Measurements from ENCODE around the gene HIVEP1. TPM values are rescaled to one million over a fixed set of nuclear protein-coding genes. Genes with fewer than 3 reads are reported as not detected.

HIVEP1 gene
- total RNA-seq, 1 donor = 21.8 TPM

GRCh38 chr6:12049165-12049564 lies 37.1 kb downstream of the HIVEP1 start:
- TF ChIP-seq, protein P1, sequence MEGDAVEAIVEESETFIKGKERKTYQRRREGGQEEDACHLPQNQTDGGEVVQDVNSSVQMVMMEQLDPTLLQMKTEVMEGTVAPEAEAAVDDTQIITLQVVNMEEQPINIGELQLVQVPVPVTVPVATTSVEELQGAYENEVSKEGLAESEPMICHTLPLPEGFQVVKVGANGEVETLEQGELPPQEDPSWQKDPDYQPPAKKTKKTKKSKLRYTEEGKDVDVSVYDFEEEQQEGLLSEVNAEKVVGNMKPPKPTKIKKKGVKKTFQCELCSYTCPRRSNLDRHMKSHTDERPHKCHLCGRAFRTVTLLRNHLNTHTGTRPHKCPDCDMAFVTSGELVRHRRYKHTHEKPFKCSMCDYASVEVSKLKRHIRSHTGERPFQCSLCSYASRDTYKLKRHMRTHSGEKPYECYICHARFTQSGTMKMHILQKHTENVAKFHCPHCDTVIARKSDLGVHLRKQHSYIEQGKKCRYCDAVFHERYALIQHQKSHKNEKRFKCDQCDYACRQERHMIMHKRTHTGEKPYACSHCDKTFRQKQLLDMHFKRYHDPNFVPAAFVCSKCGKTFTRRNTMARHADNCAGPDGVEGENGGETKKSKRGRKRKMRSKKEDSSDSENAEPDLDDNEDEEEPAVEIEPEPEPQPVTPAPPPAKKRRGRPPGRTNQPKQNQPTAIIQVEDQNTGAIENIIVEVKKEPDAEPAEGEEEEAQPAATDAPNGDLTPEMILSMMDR (IDR thresholded peaks at IDR 0.05; ENCODE audit: insufficient read depth, low read length) = no peak
- H3K4me3 ChIP-seq (ENCODE audit: low read depth, low read length) = no peak overlapping the region
- DNase-seq (ENCODE audit: low read depth) = no peak

DNA sequence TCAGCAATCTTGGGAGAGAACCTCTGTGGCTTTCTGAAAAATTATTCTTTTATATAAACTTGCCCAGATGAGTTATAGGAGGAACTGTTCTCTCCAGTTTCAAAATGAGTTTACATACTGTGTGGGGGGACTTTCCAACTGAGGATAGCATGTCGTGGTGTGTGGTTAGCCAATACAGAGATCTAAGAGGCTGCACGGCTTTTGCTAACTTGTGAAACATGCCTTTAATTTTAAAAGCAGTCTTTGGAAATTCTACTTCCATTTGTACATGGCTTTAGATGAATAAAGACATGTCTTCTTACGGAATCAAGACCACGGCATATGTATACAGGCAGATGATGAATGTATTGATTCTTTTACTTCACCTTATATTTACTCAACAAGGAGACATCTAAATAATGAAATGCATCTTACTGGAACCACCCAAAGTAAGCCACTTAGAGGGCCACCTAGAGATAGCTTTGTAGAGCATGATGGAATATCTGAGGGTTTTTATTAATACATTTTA lies 39.8 kb downstream of the HIVEP1 start:
- no peak overlapping the region for H3K4me3 ChIP-seq (ENCODE audit: low read depth, low read length)
- TF ChIP-seq, protein P1 (IDR thresholded peaks at IDR 0.05; ENCODE audit: insufficient read depth, low read length) = no peak
- DNase-seq (ENCODE audit: low read depth) = no peak

DNA sequence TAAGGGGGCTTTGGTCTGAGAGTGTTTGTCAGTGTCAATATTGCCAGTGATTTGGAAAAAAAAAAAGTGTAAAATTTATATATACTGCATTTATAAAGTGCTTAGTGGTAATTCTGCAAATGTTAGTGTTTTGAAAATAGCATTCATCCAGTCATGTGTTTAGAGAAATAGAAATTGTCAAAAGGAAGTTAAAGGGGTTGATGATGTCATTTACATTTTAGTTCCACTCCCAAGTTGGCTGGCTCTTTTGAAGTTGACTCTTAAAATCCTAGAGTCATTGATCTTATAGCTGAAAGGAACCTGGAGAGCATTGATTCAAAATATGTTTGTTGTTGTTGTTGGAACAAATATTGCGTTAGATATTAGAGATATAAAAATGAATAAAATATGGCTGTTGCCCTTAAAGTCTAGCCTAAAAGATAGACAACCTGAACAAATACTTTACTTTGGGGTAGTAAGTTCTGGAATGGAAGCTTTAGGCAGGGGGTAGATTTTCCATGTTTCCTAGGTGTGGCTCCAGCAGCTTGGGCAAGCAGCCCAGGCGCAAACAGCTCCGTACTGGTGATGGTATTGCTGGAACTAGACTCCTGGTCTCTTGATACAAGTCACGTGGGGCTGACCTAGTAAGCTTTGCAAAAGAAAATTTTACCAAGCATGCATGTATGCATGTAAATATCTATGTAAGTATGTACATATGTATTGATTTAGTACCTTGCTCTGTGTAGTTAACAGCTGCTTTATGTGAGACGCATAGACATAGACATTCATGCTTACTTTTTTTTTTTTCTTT lies 46.3 kb downstream of the HIVEP1 start:
- TF ChIP-seq, protein P1 (IDR thresholded peaks at IDR 0.05; ENCODE audit: insufficient read depth, low read length) = no peak
- no peak overlapping the region for H3K4me3 ChIP-seq (ENCODE audit: low read depth, low read length)
- DNase-seq (ENCODE audit: low read depth) = peak; percentile 61

DNA sequence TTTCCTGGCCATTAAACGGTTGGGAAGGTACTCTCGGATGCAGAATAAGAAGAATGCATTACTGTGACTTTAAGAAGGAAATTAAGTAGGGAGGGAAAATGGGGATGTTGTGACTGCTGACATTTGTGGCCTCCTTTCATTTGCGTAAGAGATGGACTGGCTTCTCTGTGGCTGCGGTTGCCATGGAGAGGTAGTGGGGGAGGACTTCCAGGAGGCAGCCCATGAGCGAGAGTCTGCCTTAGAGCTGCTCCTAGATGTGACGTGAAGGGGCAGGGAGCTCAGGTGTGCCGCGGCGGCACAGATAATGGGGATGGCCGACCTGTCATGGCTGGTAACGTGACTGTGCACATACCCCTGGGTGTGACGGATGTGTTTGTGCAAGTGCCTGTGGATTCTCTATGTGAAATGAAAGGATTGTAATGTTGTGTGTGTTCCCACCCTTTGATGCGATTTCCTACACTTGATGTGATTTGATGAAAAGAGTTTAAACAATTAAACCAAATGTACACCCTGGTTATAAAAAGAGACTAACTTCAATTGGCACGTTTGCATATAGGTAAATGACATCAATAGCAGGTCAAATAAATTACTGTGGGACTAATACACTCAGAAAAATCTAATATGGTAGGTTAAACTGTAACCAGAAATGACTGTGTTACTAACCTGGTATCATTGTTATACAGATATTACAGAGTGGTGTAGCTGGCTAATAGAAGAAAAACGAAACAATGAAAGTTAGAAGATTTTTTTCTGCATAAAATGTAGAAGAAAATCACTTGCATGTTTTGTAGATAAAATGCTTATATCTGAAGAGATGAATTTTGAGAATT lies 48.9 kb downstream of the HIVEP1 start:
- no peak for DNase-seq (ENCODE audit: low read depth)
- H3K4me3 ChIP-seq (ENCODE audit: low read depth, low read length) = no peak overlapping the region
- TF ChIP-seq, protein P1 (IDR thresholded peaks at IDR 0.05; ENCODE audit: insufficient read depth, low read length) = no peak

GRCh38 chr6:12062605-12063004 lies 50.5 kb downstream of the HIVEP1 start:
- H3K4me3 ChIP-seq (ENCODE audit: low read depth, low read length) = no peak overlapping the region
- DNase-seq (ENCODE audit: low read depth) = no peak
- TF ChIP-seq, protein P1 (IDR thresholded peaks at IDR 0.05; ENCODE audit: insufficient read depth, low read length) = no peak

DNA sequence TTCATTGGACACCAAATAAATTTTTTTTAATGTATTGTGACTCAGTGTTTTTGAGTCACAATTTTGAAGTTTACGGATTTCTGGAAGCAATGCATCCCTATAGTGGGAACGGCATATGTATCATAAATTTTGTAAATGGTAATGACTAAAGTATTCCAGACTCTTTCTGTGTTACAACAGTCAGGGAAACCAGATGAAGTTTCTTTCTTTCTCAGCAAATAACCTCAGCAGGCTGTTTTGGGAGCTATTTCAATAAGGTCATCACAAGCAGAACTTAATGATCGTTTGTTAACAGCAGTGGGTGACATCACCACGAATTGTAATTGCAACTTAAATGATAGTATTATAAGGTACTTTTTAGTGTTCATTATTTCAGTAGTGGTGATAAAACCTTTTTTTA lies 52.0 kb downstream of the HIVEP1 start:
- TF ChIP-seq, protein P1 (IDR thresholded peaks at IDR 0.05; ENCODE audit: insufficient read depth, low read length) = no peak
- peak; percentile 20 for DNase-seq (ENCODE audit: low read depth)
- H3K4me3 ChIP-seq (ENCODE audit: low read depth, low read length) = no peak overlapping the region
